ENCODE results near the gene RIPPLY2. TPM values are rescaled to one million over a fixed set of nuclear protein-coding genes. Genes with fewer than 3 reads are reported as not detected.

The RIPPLY2 gene
- total RNA-seq, 5 donors from 2014 or later (not counting 1 experiment from before 2014, with no cell fraction given), result not detected

GRCh38 chr6:83862776-83863471 lies 9.8 kb downstream of the RIPPLY2 start:
- Histone ChIP-seq H3K27ac (ENCODE audit: low read length) (no peak overlapping the region), H3K4me1 (ENCODE audit: control insufficient read depth in 1 of 2, extremely low read depth in 1 of 2, insufficient read depth in 2 of 2, low read length in 2 of 2) (peaks cover 12 to 13% of the 10 kb centered on the region in 2 experiments), H3K27me3 (replicated peaks in 1 of 2; ENCODE audit: control insufficient read depth in 2 of 2, extremely low read depth in 1 of 2, insufficient read depth in 2 of 2, low read length in 1 of 2) (no peaks in the 10 kb centered on the region), H3K9me3 (no peaks in the 10 kb centered on the region), H3K4me3 (ENCODE audit: control insufficient read depth in 1 of 2, extremely low read depth in 1 of 2, low read length in 1 of 2) (no peak overlapping the region), H3K36me3 (ENCODE audit: control insufficient read depth in 2 of 2, extremely low read depth in 1 of 2, insufficient read depth in 1 of 2, low read length in 1 of 2) (peaks cover 4 to 33% of the 10 kb centered on the region in 2 donors)
- ChIA-PET CTCF (interaction anchor here in 1 of 2 donors (0.7 kb wide), 1 partner anchor 8 kb away, joined by 3 read pairs; no protein-coding TSS in a partner anchor), POLR2A (no interaction called here)
- no peak for ATAC-seq (replicated peaks in 1 of 4)
- Mint-ChIP-seq H3K27ac (no peak overlapping the region), H3K4me1 (peaks cover 40 to 50% (median 40%) of the 10 kb centered on the region in 3 donors), H3K36me3 (peaks cover 39% of the 10 kb centered on the region), H3K4me3 (no peak overlapping the region), H3K9me3 (peaks cover 8 to 11% (median 8%) of the 10 kb centered on the region in 3 donors), H3K27me3 (no peaks in the 10 kb centered on the region)
- no peak for DNase-seq
- no CpG with 5 or more reads among the region's 4 CpGs for WGBS (ENCODE audit: insufficient coverage)

GRCh38 chr6:83867043-83867442 lies 13.9 kb downstream of the RIPPLY2 start:
- Mint-ChIP-seq H3K36me3 (peaks cover 59% of the 10 kb centered on the region), H3K4me3 (peak overlapping the region in 1 of 3 donors; percentile 1), H3K27me3 (no peaks in the 10 kb centered on the region), H3K27ac (no peak overlapping the region), H3K4me1 (peaks cover 23 to 34% (median 27%) of the 10 kb centered on the region in 3 donors), H3K9me3 (peaks cover 8 to 12% (median 12%) of the 10 kb centered on the region in 3 donors)
- H3K36me3 ChIP-seq (ENCODE audit: control insufficient read depth in 2 of 2, extremely low read depth in 1 of 2, insufficient read depth in 1 of 2, low read length in 1 of 2), result peaks cover 4 to 33% of the 10 kb centered on the region in 2 donors
- no peak overlapping the region for H3K4me3 ChIP-seq (ENCODE audit: control insufficient read depth in 1 of 2, extremely low read depth in 1 of 2, low read length in 1 of 2)
- ChIA-PET CTCF (no interaction called here), POLR2A (no interaction called here)
- H3K27ac ChIP-seq (ENCODE audit: low read length), result no peak overlapping the region
- DNase-seq (no peak), ATAC-seq (replicated peaks in 1 of 4) (no peak)
- no peaks in the 10 kb centered on the region for H3K9me3 ChIP-seq
- H3K27me3 ChIP-seq (replicated peaks in 1 of 2; ENCODE audit: control insufficient read depth in 2 of 2, extremely low read depth in 1 of 2, insufficient read depth in 2 of 2, low read length in 1 of 2), result no peaks in the 10 kb centered on the region
- H3K4me1 ChIP-seq (ENCODE audit: control insufficient read depth in 1 of 2, extremely low read depth in 1 of 2, insufficient read depth in 2 of 2, low read length in 2 of 2), result no peaks in the 10 kb centered on the region

GRCh38 chr6:83867527-83868161 lies 14.5 kb downstream of the RIPPLY2 start:
- CTCF ChIA-PET, result no interaction called here
- H3K4me3 ChIP-seq (ENCODE audit: control insufficient read depth in 1 of 2, extremely low read depth in 1 of 2, low read length in 1 of 2), result no peak overlapping the region
- H3K9me3 ChIP-seq, result no peaks in the 10 kb centered on the region
- Mint-ChIP-seq H3K4me1 (peaks cover 23 to 34% (median 27%) of the 10 kb centered on the region in 3 donors), H3K9me3 (peaks cover 8 to 12% (median 12%) of the 10 kb centered on the region in 3 donors), H3K4me3 (no peak overlapping the region), H3K36me3 (peaks cover 62% of the 10 kb centered on the region), H3K27ac (no peak overlapping the region), H3K27me3 (no peaks in the 10 kb centered on the region)
- 94% methylated on average over 7 of the region's 9 CpGs for WGBS (ENCODE audit: insufficient coverage)
- H3K4me1 ChIP-seq (ENCODE audit: control insufficient read depth in 1 of 2, extremely low read depth in 1 of 2, insufficient read depth in 2 of 2, low read length in 2 of 2), result no peaks in the 10 kb centered on the region
- H3K27me3 ChIP-seq (replicated peaks in 1 of 2; ENCODE audit: control insufficient read depth in 2 of 2, extremely low read depth in 1 of 2, insufficient read depth in 2 of 2, low read length in 1 of 2), result no peaks in the 10 kb centered on the region
- no peak for ATAC-seq (replicated peaks in 1 of 4)
- POLR2A ChIA-PET, result no interaction called here
- H3K27ac ChIP-seq (ENCODE audit: low read length), result no peak overlapping the region
- peaks cover 4 to 33% of the 10 kb centered on the region in 2 donors for H3K36me3 ChIP-seq (ENCODE audit: control insufficient read depth in 2 of 2, extremely low read depth in 1 of 2, insufficient read depth in 1 of 2, low read length in 1 of 2)
- DNase-seq, result peak in 11 of 35 experiments; percentile 5 to 38 (median 13)

- Histone ChIP-seq H3K36me3 (ENCODE audit: control insufficient read depth in 2 of 2, extremely low read depth in 1 of 2, insufficient read depth in 1 of 2, low read length in 1 of 2) (peaks cover 4 to 33% of the 10 kb centered on the region in 2 donors), H3K27me3 (replicated peaks in 1 of 2; ENCODE audit: control insufficient read depth in 2 of 2, extremely low read depth in 1 of 2, insufficient read depth in 2 of 2, low read length in 1 of 2) (no peaks in the 10 kb centered on the region), H3K4me3 (ENCODE audit: control insufficient read depth in 1 of 2, extremely low read depth in 1 of 2, low read length in 1 of 2) (no peak overlapping the region), H3K4me1 (ENCODE audit: control insufficient read depth in 1 of 2, extremely low read depth in 1 of 2, insufficient read depth in 2 of 2, low read length in 2 of 2) (no peaks in the 10 kb centered on the region), H3K9me3 (no peaks in the 10 kb centered on the region), H3K27ac (ENCODE audit: low read length) (no peak overlapping the region)
- Mint-ChIP-seq H3K36me3 (peaks cover 64% of the 10 kb centered on the region), H3K4me3 (no peak overlapping the region), H3K4me1 (peaks cover 26 to 40% (median 34%) of the 10 kb centered on the region in 3 donors), H3K27ac (no peak overlapping the region), H3K27me3 (no peaks in the 10 kb centered on the region), H3K9me3 (peaks cover 8 to 12% (median 12%) of the 10 kb centered on the region in 3 donors)
- WGBS (ENCODE audit: insufficient coverage), result no CpG with 5 or more reads among the region's 1 CpG
- no peak for DNase-seq
- ChIA-PET POLR2A (no interaction called here), CTCF (no interaction called here)
- no peak for ATAC-seq (replicated peaks in 1 of 4)
Observed at GRCh38 chr6:83868639-83869038, 15.5 kb downstream of the RIPPLY2 start.

- H3K4me3 ChIP-seq (ENCODE audit: control insufficient read depth in 1 of 2, extremely low read depth in 1 of 2, low read length in 1 of 2), result no peak overlapping the region
- no peaks in the 10 kb centered on the region for H3K27me3 ChIP-seq (replicated peaks in 1 of 2; ENCODE audit: control insufficient read depth in 2 of 2, extremely low read depth in 1 of 2, insufficient read depth in 2 of 2, low read length in 1 of 2)
- no peaks in the 10 kb centered on the region for H3K9me3 ChIP-seq
- ChIA-PET CTCF (no interaction called here), POLR2A (interaction anchor here in 1 of 2 donors (0.7 kb wide), 1 partner anchor 18 kb away, joined by 3 read pairs; no protein-coding TSS in a partner anchor)
- no peak overlapping the region for H3K27ac ChIP-seq (ENCODE audit: low read length)
- ATAC-seq (replicated peaks in 1 of 4), result no peak
- Mint-ChIP-seq H3K36me3 (peaks cover 52% of the 10 kb centered on the region), H3K27me3 (no peaks in the 10 kb centered on the region), H3K27ac (no peak overlapping the region), H3K4me3 (no peak overlapping the region), H3K9me3 (peaks cover 8 to 12% (median 12%) of the 10 kb centered on the region in 3 donors), H3K4me1 (peaks cover 31 to 47% (median 41%) of the 10 kb centered on the region in 3 donors)
- peaks cover 4 to 20% of the 10 kb centered on the region in 2 donors for H3K36me3 ChIP-seq (ENCODE audit: control insufficient read depth in 2 of 2, extremely low read depth in 1 of 2, insufficient read depth in 1 of 2, low read length in 1 of 2)
- DNase-seq, result no peak
- H3K4me1 ChIP-seq (ENCODE audit: control insufficient read depth in 1 of 2, extremely low read depth in 1 of 2, insufficient read depth in 2 of 2, low read length in 2 of 2), result no peaks in the 10 kb centered on the region
- 100% methylated on average over 1 of the region's 4 CpGs for WGBS (ENCODE audit: insufficient coverage)
Observed at GRCh38 chr6:83870649-83871048, 17.5 kb downstream of the RIPPLY2 start.

- no peak overlapping the region for H3K4me3 Mint-ChIP-seq
Observed at GRCh38 chr6:83872386-83873118, 19.4 kb downstream of the RIPPLY2 start.

More at GRCh38 chr6:83872386-83873118, 19.4 kb downstream of the RIPPLY2 start:
- Mint-ChIP-seq H3K27ac (no peak overlapping the region), H3K4me1 (peaks cover 41 to 62% (median 47%) of the 10 kb centered on the region in 3 donors), H3K36me3 (peaks cover 42% of the 10 kb centered on the region), H3K27me3 (no peaks in the 10 kb centered on the region), H3K9me3 (peaks cover 0 to 4% (median 4%) of the 10 kb centered on the region in 3 donors)
- Histone ChIP-seq H3K9me3 (no peaks in the 10 kb centered on the region), H3K4me3 (ENCODE audit: control insufficient read depth in 1 of 2, extremely low read depth in 1 of 2, low read length in 1 of 2) (no peak overlapping the region), H3K27ac (ENCODE audit: low read length) (no peak overlapping the region), H3K4me1 (ENCODE audit: control insufficient read depth in 1 of 2, extremely low read depth in 1 of 2, insufficient read depth in 2 of 2, low read length in 2 of 2) (no peaks in the 10 kb centered on the region), H3K27me3 (replicated peaks in 1 of 2; ENCODE audit: control insufficient read depth in 2 of 2, extremely low read depth in 1 of 2, insufficient read depth in 2 of 2, low read length in 1 of 2) (no peaks in the 10 kb centered on the region), H3K36me3 (ENCODE audit: control insufficient read depth in 2 of 2, extremely low read depth in 1 of 2, insufficient read depth in 1 of 2, low read length in 1 of 2) (peaks cover 0 to 4% of the 10 kb centered on the region in 2 donors)
- WGBS (ENCODE audit: insufficient coverage), result no CpG with 5 or more reads among the region's 3 CpGs
- DNase-seq (no peak), ATAC-seq (replicated peaks in 1 of 4) (no peak)
- ChIA-PET CTCF (interaction anchor here in 1 of 2 donors (0.7 kb wide), 2 partner anchors 10 to 412 kb away, joined by 4 read pairs; no protein-coding TSS in a partner anchor), POLR2A (no interaction called here)

Measured in T-cell (primary cell).